Dedifferentiated amniotic fluid mesenchymal stem cell (primary cell): ENCODE results near the gene PSMC3.

Experiments used
- DNase-seq: peaks from one replicate; pipeline ENCODE4 v3.0.0-alpha.2; 2016; ENCODE audit errors: extremely low spot score

The PSMC3 gene

GRCh38 chr11:47394322-47395222, 31.7 kb downstream of the PSMC3 start:
- no peak for DNase-seq

- DNase-seq: no peak
Observed at GRCh38 chr11:47394050-47394321, 32.3 kb downstream of the PSMC3 start.

GRCh38 chr11:47393163-47394049, 32.8 kb downstream of the PSMC3 start:
- DNase-seq: no peak

- DNase-seq: no peak
Observed at GRCh38 chr11:47392546-47393162, 33.6 kb downstream of the PSMC3 start.

- no peak for DNase-seq
Observed at GRCh38 chr11:47391711-47392432, 34.4 kb downstream of the PSMC3 start.

- DNase-seq: no peak
Observed at GRCh38 chr11:47391077-47391583, 35.1 kb downstream of the PSMC3 start.

- no peak for DNase-seq
Observed at GRCh38 chr11:47390422-47390760, 35.8 kb downstream of the PSMC3 start.

GRCh38 chr11:47389577-47390421, 36.4 kb downstream of the PSMC3 start:
- no peak for DNase-seq

- DNase-seq: no peak
Observed at GRCh38 chr11:47388697-47389576, 37.3 kb downstream of the PSMC3 start.

- no peak for DNase-seq
Observed at GRCh38 chr11:47387944-47388696, 38.1 kb downstream of the PSMC3 start.

- no peak for DNase-seq
Observed at GRCh38 chr11:47384498-47384897, 41.7 kb downstream of the PSMC3 start.

GRCh38 chr11:47383071-47383470, 43.2 kb downstream of the PSMC3 start:
- no peak for DNase-seq

- DNase-seq: no peak
Observed at GRCh38 chr11:47380078-47380477, 46.2 kb downstream of the PSMC3 start.

- DNase-seq: no peak
Observed at GRCh38 chr11:47379317-47379716, 46.9 kb downstream of the PSMC3 start.

- DNase-seq: no peak
Observed at GRCh38 chr11:47378836-47379170, 47.4 kb downstream of the PSMC3 start.

- no peak for DNase-seq
Observed at GRCh38 chr11:47378010-47378835, 48.0 kb downstream of the PSMC3 start, which contains the start of gene SPI1. Gene SPI1 (minus strand): TSS chr11:47378547. CDS start chr11:47378353, 194 bp downstream.

- no peak for DNase-seq
Observed at GRCh38 chr11:47377571-47378009, 48.6 kb downstream of the PSMC3 start.
